ENCODE data around the gene CHST10. TPM values are rescaled to one million over a fixed set of nuclear protein-coding genes. Genes with fewer than 3 reads are reported as not detected.

Gene CHST10
- total and polyA plus RNA-seq, 10 of the 15 experiments (the other 5 are each of a cell fraction or from before 2014, with no cell fraction given): 2.0 to 22.5 (median 15.7) TPM

- no peak for ATAC-seq
- ChIA-PET RAD21 (ENCODE audit: unreplicated experiment) (interaction anchor here (2.0 to 4.7 kb wide), 2 partner anchors 16 to 19 kb away, joined by 4 to 40 read pairs; partner anchors contain the start of gene CHST10), CTCF (interaction anchor here (1.5 to 3.1 kb wide), 3 partner anchors 14 to 18 kb away, joined by 4 to 15 read pairs (median 5); no protein-coding TSS in a partner anchor)
These were observed 20.2 kb downstream of the CHST10 start for GRCh38 chr2:100397118-100397860.

More at GRCh38 chr2:100397118-100397860, 20.2 kb downstream of the CHST10 start:
- Histone ChIP-seq H3K27me3 (replicated peaks in 1 of 2; ENCODE audit: control insufficient read depth in 2 of 2, insufficient read depth in 2 of 2, low read length in 1 of 2) (no peaks in the 10 kb centered on the region), H3K9me3 (replicated peaks; ENCODE audit: control insufficient read depth, insufficient read depth, low read length) (no peaks in the 10 kb centered on the region), H3K27ac (ENCODE audit: control insufficient read depth, insufficient read depth) (no peak overlapping the region), H3K4me2 (ENCODE audit: control insufficient read depth, insufficient read depth) (no peak overlapping the region), H4K20me1 (ENCODE audit: control insufficient read depth, insufficient read depth) (no peaks in the 10 kb centered on the region), H2AFZ (ENCODE audit: control insufficient read depth, low read depth, low read length) (no peak overlapping the region), H3K4me1 (ENCODE audit: control insufficient read depth, insufficient read depth, low read length) (peaks cover 26% of the 10 kb centered on the region), H3K4me3 (no peak overlapping the region), H3K36me3 (ENCODE audit: control insufficient read depth in 2 of 2, insufficient read depth in 2 of 2, low read length in 1 of 2) (peaks cover 5 to 9% of the 10 kb centered on the region in 2 experiments; a peak in 3 of 4 replicates), H3K9ac (ENCODE audit: control insufficient read depth, insufficient read depth, low read length) (no peak overlapping the region), H3K79me2 (ENCODE audit: control insufficient read depth, insufficient read depth, low read length) (no peaks in the 10 kb centered on the region)
- in situ Hi-C loops (cut with MboI) (no loop called here), intact Hi-C loops (cut with micrococcal nuclease; ENCODE audit: unreplicated experiment) (no loop called here)
- ChIA-PET POLR2A (interaction anchor here (3.8 kb wide), 1 partner anchor 19 kb away, joined by 22 read pairs; the partner anchor contains the start of gene CHST10), SMC1A (ENCODE audit: uncharacterized antibody, unreplicated experiment) (interaction anchor here (1.3 kb wide), 1 partner anchor 19 kb away, joined by 3 read pairs; no protein-coding TSS in a partner anchor)
- DNase-seq (ENCODE audit: low read depth, low spot score) (no peak), FAIRE-seq (no peak)
- BruUV-seq (replicated peaks): no TSS peak
- TF ChIP-seq TARDBP (IDR thresholded peaks at IDR 0.05; ENCODE audit: borderline replicate concordance) (no peak), MEF2A (IDR thresholded peaks at IDR 0.05; ENCODE audit: insufficient read depth, low read depth, low read length) (no peak), BHLHE40 (IDR thresholded peaks at IDR 0.05; ENCODE audit: borderline replicate concordance in 1 of 2, low read depth in 2 of 2, low read length in 1 of 2) (no peak), ZNF217 (IDR thresholded peaks at IDR 0.05) (no peak), USF1 (IDR thresholded peaks at IDR 0.05; ENCODE audit: borderline replicate concordance, extremely low read length, insufficient read depth, low read depth, low read length) (no peak), TCF7 (IDR thresholded peaks at IDR 0.05; ENCODE audit: borderline replicate concordance) (no peak), NFYB (IDR thresholded peaks at IDR 0.05; ENCODE audit: insufficient read depth, low read depth, low read length) (no peak), EZH2 (IDR thresholded peaks at IDR 0.05; ENCODE audit: borderline replicate concordance, control insufficient read depth, low read depth, low read length) (no peak)
- WGBS (ENCODE audit: insufficient coverage, insufficient replicate concordance, low lambda C conversion rate, missing lambda C conversion rate): 92% methylated on average over 12 of the region's 12 CpGs

Data from GM12878 (cell line).